Measurements from ENCODE around the gene SHROOM3.

GRCh38 chr4:76492055-76492454 lies 57.0 kb downstream of the SHROOM3 start:
- no peak for TF ChIP-seq CTCF (IDR thresholded peaks at IDR 0.05)
- TF ChIP-seq EZH2 (IDR thresholded peaks at IDR 0.05; ENCODE audit: borderline replicate concordance, insufficient read depth, low read depth, low read length, poor library complexity, severe bottlenecking), result no peak
